ENCODE measurements around the gene MICAL3.

GRCh38 chr22:17903564-17904295 is 120.6 kb downstream of the MICAL3 start:
- TF ChIP-seq CTCF (IDR thresholded peaks at IDR 0.05) (no peak), RCOR1 (IDR thresholded peaks at IDR 0.05; ENCODE audit: low read length) (no peak), YY1 (IDR thresholded peaks at IDR 0.05; ENCODE audit: low read depth) (no peak), EP300 (IDR thresholded peaks at IDR 0.05; ENCODE audit: borderline replicate concordance in 1 of 2, low read depth in 1 of 2, low read length in 1 of 2) (no peak), REST (IDR thresholded peaks at IDR 0.05; ENCODE audit: low read depth, low read length) (no peak), NRF1 (IDR thresholded peaks at IDR 0.05; ENCODE audit: low read depth, low read length) (no peak), POLR2AphosphoS5 (IDR thresholded peaks at IDR 0.05; ENCODE audit: low read depth, low read length) (no peak), MAX (IDR thresholded peaks at IDR 0.05; ENCODE audit: low read depth) (no peak)
